DND-41 (cell line): ENCODE results near the gene LRP2BP.
"Not testable (repeated sequence)": the region's sequence is repeated elsewhere in the genome, so short reads cannot be mapped to it uniquely, and the experiment has no call there.

Source experiments
- ATAC-seq: fragments of 200-7000 bp; cut with Tn5 transposase; 3 replicates; pipeline ENCODE4 v1.9.1; 2021; ENCODE audit warnings: low read depth; ENCODE audit not compliant: insufficient read depth
- DNase-seq: peaks from one replicate; pipeline ENCODE4 v3.0.0-alpha.2; 2020
- H2AFZ ChIP-seq: 2 replicates; pipeline ENCODE4 v1.6.0; 2012; ENCODE audit warnings: low read depth, low read length
- H3K27ac ChIP-seq: 2 replicates; pipeline ENCODE4 v1.5.1; 2012; ENCODE audit warnings: low read length, inconsistent platforms
- H3K27me3 ChIP-seq: fragments of 200-600 bp; sonication (generic); 2 replicates; pipeline ENCODE4 v1.6.0; 2012; ENCODE audit warnings: low read length, mild to moderate bottlenecking, inconsistent platforms; ENCODE audit not compliant: insufficient read depth, poor library complexity
- H3K36me3 ChIP-seq: 2 replicates; pipeline ENCODE4 v1.5.1; 2012; ENCODE audit warnings: low read length, inconsistent platforms; ENCODE audit not compliant: insufficient read depth
- H3K4me1 ChIP-seq: 2 replicates; pipeline ENCODE4 v1.5.1; 2012; ENCODE audit warnings: mild to moderate bottlenecking, low read length; ENCODE audit not compliant: insufficient read depth
- H3K4me2 ChIP-seq: 2 replicates; pipeline ENCODE4 v1.6.0; 2012; ENCODE audit warnings: mild to moderate bottlenecking, moderate library complexity, low read length, inconsistent platforms; ENCODE audit not compliant: insufficient read depth
- H3K4me3 ChIP-seq, 2 experiments: fragments of 200-600 bp in 1 of 2; shearing (Covaris generic) in 1 of 2; 2 replicates each; pipeline ENCODE4 v1.5.1; 2012 to 2016; ENCODE audit warnings: inconsistent platforms in 2 of 2, low read length in 2 of 2, mild to moderate bottlenecking in 2 of 2, low read depth in 1 of 2, moderate library complexity in 1 of 2
- H3K79me2 ChIP-seq: 2 replicates; pipeline ENCODE4 v1.6.0; 2012; ENCODE audit warnings: low read length, inconsistent platforms; ENCODE audit not compliant: insufficient read depth
- H3K9ac ChIP-seq: 2 replicates; pipeline ENCODE4 v1.6.0; 2012; ENCODE audit warnings: low read depth, mild to moderate bottlenecking, inconsistent platforms, low read length, moderate library complexity
- H3K9me3 ChIP-seq: 2 replicates; pipeline ENCODE4 v1.5.1; 2012; ENCODE audit warnings: low read length, moderate library complexity, mild to moderate bottlenecking, inconsistent platforms; ENCODE audit not compliant: insufficient read depth, severe bottlenecking
- H4K20me1 ChIP-seq: 2 replicates; pipeline ENCODE4 v1.6.0; 2012; ENCODE audit warnings: low read length; ENCODE audit not compliant: insufficient read depth
- CTCF ChIP-seq: IDR thresholded peaks from 2 replicates; pipeline ENCODE4 v1.5.1; 2012; ENCODE audit warnings: borderline replicate concordance, low read length, moderate library complexity, mild to moderate bottlenecking; ENCODE audit not compliant: poor library complexity, severe bottlenecking; ENCODE audit errors: extremely low read depth
- EZH2 ChIP-seq: IDR thresholded peaks from 3 replicates; pipeline ENCODE4 v1.6.1; 2012; ENCODE audit warnings: borderline replicate concordance, low read depth, mild to moderate bottlenecking, moderate library complexity, low read length, inconsistent platforms; ENCODE audit not compliant: severe bottlenecking

LRP2BP gene

GRCh38 chr4:185334326-185334725 lies 61.4 kb downstream of the LRP2BP start:
- Histone ChIP-seq H3K4me1 (no peaks in the 10 kb centered on the region), H3K27ac (no peak overlapping the region), H3K27me3 (no peaks in the 10 kb centered on the region), H2AFZ (no peak overlapping the region), H3K79me2 (no peaks in the 10 kb centered on the region), H3K4me3 (no peak overlapping the region), H3K36me3 (no peaks in the 10 kb centered on the region), H3K9me3 (no peaks in the 10 kb centered on the region), H4K20me1 (no peaks in the 10 kb centered on the region), H3K9ac (no peak overlapping the region), H3K4me2 (no peak overlapping the region)
- TF ChIP-seq CTCF (no peak), EZH2 (no peak)
- DNase-seq, result no peak
- ATAC-seq, result no peak

GRCh38 chr4:185332575-185333464 lies 62.9 kb downstream of the LRP2BP start:
- H3K4me1 ChIP-seq, result no peaks in the 10 kb centered on the region

GRCh38 chr4:185329879-185330510 lies 65.7 kb downstream of the LRP2BP start:
- H4K20me1 ChIP-seq, result not testable (repeated sequence)

More at GRCh38 chr4:185332575-185333464, 62.9 kb downstream of the LRP2BP start:
- H3K9ac ChIP-seq, result no peak overlapping the region
- peaks cover 3% of the 10 kb centered on the region for H3K27me3 ChIP-seq
- DNase-seq (no peak), ATAC-seq (no peak)
- H3K27ac ChIP-seq, result no peak overlapping the region
- H4K20me1 ChIP-seq, result no peaks in the 10 kb centered on the region
- no peak for TF ChIP-seq EZH2
- TF ChIP-seq CTCF, result no peak
- H3K9me3 ChIP-seq, result no peaks in the 10 kb centered on the region
- no peak overlapping the region for H3K4me2 ChIP-seq
- no peaks in the 10 kb centered on the region for H3K79me2 ChIP-seq
- no peak overlapping the region for H3K4me3 ChIP-seq
- no peaks in the 10 kb centered on the region for H3K36me3 ChIP-seq
- H2AFZ ChIP-seq, result no peak overlapping the region

DNA sequence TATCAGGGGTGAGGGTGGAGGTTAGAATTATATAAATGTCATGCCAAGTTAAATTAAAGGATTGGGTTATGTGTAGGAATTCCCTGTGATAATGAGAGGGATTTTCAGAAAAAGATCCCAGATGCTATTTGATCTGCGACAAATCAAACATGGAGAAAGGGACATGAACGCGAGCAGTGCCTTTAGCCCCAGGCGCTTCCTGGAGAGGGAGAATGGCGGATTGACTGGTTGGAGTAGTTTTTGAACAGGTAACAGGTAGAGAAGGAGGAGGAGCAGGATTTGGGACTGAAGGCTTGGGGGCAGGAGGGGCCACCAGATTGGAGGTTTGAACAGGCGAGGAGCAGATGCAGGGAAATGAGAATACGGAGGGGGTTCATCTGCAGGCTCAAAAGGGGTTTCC lies 67.1 kb downstream of the LRP2BP start:
- Histone ChIP-seq H3K4me1 (no peaks in the 10 kb centered on the region), H3K36me3 (no peaks in the 10 kb centered on the region), H3K9ac (no peak overlapping the region), H3K27ac (no peak overlapping the region), H3K4me3 (no peak overlapping the region), H4K20me1 (no peaks in the 10 kb centered on the region), H3K4me2 (no peak overlapping the region), H3K9me3 (no peaks in the 10 kb centered on the region), H2AFZ (no peak overlapping the region), H3K27me3 (peaks cover 6% of the 10 kb centered on the region), H3K79me2 (no peaks in the 10 kb centered on the region)
- DNase-seq (no peak), ATAC-seq (no peak)
- no peak for TF ChIP-seq EZH2

More at GRCh38 chr4:185329879-185330510, 65.7 kb downstream of the LRP2BP start:
- not testable (repeated sequence) for H3K27ac ChIP-seq, H3K4me1 ChIP-seq, H3K36me3 ChIP-seq, DNase-seq, H3K4me2 ChIP-seq, H2AFZ ChIP-seq, H3K9me3 ChIP-seq, H3K79me2 ChIP-seq, H3K9ac ChIP-seq, ATAC-seq, H3K27me3 ChIP-seq, H3K4me3 ChIP-seq

DNA sequence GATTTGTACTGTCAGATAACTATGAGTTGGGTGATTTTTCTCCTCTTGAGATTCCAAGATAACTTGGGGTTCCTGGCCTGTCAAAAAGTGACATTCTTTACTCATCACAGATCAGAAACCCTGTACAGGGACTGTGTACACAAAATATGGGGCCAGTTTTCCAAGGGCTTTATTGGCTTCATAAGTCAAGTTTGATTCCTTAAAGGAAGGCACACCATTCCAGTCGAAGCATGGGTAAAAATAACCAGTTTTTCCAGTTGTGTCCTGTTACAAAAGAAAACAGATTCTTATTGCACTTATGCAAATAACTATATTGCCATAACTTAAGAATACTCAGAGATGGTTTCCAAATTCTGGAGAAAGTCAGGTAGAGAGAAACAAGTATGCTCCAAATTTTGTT lies 70.0 kb downstream of the LRP2BP start:
- H2AFZ ChIP-seq, H3K4me1 ChIP-seq, H3K9me3 ChIP-seq, H3K27ac ChIP-seq, DNase-seq, H3K4me2 ChIP-seq, H4K20me1 ChIP-seq, H3K4me3 ChIP-seq, H3K36me3 ChIP-seq, H3K79me2 ChIP-seq, H3K9ac ChIP-seq, ATAC-seq: not testable (repeated sequence)
- H3K27me3 ChIP-seq, result peaks cover 11% of the 10 kb centered on the region

DNA sequence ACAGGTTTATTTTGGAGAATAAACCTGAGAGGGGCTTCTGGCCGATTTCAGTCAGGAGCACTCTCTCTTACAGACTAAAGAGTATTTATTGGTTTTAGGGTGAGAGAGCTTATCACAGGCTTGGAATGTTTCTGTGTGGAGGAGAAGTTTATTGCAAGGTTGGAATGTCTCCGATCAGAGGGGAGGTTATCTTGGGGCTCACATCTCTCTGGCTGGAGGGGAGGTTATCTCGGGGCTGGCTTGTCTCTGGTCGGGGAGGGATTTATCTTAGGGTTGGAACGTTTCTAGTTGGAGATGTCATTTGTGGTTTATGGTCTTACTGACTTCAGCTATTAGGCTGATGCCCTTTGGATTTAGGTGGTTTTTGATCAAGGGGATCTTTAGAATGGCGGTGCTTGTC lies 71.4 kb downstream of the LRP2BP start:
- not testable (repeated sequence) for ATAC-seq, H4K20me1 ChIP-seq, H3K27ac ChIP-seq, H3K4me1 ChIP-seq, H3K4me2 ChIP-seq, H3K79me2 ChIP-seq, H3K9me3 ChIP-seq, DNase-seq, H2AFZ ChIP-seq, H3K4me3 ChIP-seq, H3K36me3 ChIP-seq, H3K9ac ChIP-seq
- peaks cover 11% of the 10 kb centered on the region for H3K27me3 ChIP-seq
